ENCODE measurements around the gene TCP10L.

TCP10L gene

DNA sequence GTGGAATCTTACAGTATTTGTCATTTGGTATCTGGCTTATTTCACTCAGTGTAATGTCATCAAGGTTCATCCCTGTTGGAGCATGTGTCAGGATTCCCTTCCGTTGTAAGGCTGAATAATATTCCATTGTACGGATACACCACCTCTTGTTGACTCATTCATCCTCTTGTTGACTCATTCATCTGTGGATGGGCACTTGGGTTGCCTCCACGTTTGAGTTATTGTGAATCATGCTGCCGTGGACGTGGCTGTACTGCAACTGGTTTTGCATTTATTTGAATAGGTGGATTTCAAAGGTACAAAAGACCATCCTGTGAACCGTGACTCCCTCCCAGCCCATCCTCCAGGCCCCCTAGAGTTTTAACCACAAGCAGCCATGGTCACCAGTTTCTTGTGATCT is 11.9 kb upstream of the TCP10L start:
- H3K4me3 ChIP-seq (ENCODE audit: low read length) = no peak overlapping the region
- TF ChIP-seq, protein P1, sequence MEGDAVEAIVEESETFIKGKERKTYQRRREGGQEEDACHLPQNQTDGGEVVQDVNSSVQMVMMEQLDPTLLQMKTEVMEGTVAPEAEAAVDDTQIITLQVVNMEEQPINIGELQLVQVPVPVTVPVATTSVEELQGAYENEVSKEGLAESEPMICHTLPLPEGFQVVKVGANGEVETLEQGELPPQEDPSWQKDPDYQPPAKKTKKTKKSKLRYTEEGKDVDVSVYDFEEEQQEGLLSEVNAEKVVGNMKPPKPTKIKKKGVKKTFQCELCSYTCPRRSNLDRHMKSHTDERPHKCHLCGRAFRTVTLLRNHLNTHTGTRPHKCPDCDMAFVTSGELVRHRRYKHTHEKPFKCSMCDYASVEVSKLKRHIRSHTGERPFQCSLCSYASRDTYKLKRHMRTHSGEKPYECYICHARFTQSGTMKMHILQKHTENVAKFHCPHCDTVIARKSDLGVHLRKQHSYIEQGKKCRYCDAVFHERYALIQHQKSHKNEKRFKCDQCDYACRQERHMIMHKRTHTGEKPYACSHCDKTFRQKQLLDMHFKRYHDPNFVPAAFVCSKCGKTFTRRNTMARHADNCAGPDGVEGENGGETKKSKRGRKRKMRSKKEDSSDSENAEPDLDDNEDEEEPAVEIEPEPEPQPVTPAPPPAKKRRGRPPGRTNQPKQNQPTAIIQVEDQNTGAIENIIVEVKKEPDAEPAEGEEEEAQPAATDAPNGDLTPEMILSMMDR (conservative IDR thresholded peaks at IDR 0.05; ENCODE audit: low read length) = no peak
- peak; percentile 80 for DNase-seq (ENCODE audit: low read depth)

DNA sequence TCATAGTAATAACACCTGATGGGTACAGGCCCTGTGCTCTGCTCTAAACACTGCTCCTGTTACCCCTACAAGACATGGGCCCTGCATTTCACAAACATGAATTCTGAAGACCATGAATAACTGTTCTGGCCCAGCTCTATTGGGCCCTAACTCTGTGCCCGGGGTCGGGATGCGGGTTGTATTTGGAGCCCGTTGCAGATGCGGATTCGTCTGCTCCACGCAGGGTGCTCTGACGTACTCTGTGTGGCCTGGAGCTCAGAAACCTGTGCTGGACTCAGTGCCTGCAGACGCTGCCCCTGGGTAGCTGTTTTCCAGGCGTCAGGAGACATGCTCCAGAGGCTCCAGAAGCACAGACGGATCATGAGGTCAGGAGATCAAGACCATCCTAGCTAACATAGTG is 10.1 kb upstream of the TCP10L start:
- DNase-seq (ENCODE audit: low read depth) = no peak
- H3K4me3 ChIP-seq (ENCODE audit: low read length) = no peak overlapping the region
- TF ChIP-seq, protein P1 (conservative IDR thresholded peaks at IDR 0.05; ENCODE audit: low read length) = no peak

DNA sequence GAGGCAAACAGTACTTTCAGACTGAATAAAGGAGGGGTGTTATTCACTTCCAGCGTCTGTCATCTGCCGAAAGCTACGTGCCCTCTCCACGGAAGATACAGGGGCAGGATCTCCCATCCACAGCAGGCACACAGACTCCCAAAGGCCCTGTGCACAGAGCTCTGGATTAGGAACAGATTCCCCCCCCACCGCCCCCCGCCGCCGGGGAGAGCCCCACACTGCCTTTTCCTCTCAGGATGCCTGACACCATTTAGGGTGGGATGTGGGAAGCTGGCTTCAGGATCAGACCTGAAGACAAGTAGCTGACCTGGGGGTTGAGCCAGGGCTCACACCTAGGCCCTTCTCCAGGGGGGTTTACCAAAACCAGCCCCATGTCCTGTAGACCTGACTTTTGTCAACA is 8.4 kb upstream of the TCP10L start:
- DNase-seq (ENCODE audit: low read depth) = no peak
- H3K4me3 ChIP-seq (ENCODE audit: low read length) = no peak overlapping the region
- TF ChIP-seq, protein P1 (conservative IDR thresholded peaks at IDR 0.05; ENCODE audit: low read length) = no peak

DNA sequence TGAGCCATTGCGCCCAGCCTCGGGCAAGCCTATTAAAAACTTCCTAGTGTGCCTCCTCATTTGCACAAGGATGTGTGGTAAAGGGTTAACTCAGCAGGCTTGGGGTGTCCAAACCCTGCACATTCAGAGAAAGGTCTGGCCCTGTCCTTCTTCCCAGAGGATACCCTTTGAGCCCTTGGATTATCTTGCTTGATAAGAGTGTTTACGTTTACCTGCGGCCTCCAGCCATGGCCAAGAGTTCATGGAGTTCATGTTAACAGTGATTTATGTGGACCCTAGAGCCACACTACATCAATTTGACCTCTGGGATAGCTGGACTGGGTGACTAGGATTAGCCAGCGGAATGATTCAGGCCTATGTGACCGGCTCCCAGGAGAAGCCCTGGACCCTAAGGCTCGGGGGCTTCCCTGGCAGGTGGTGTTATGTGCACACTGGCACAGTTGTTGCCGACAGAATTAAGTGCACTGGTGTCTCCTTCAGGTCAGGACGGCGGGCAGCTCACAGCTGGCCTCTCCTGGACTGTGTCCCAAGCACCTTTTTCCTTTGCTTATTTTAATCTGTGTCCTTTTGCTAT is 7.7 kb upstream of the TCP10L start:
- DNase-seq (ENCODE audit: low read depth) = no peak
- no peak overlapping the region for H3K4me3 ChIP-seq (ENCODE audit: low read length)
- TF ChIP-seq, protein P1 (conservative IDR thresholded peaks at IDR 0.05; ENCODE audit: low read length) = no peak

DNA sequence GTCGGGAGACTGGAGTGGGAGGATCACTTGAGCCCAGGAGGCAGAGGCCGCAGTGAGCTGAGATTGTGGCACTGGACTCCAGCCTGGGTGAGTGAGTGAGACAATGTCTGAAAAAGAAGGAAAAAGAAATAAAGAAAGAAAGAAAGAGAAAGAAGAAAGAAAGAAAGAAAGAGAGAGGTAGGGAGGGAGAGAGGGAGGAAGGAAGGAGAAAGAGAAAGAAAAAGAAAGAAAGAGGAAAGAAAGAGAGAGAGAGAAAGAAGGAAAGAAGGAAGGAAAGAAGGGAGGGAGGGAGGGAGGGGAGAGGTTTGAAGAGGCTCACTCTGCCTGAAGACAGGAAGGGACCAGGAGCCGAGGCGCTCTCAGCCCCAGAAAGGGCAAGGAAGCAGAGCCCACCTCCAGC is 4.8 kb upstream of the TCP10L start:
- TF ChIP-seq, protein P1 (conservative IDR thresholded peaks at IDR 0.05; ENCODE audit: low read length) = no peak
- H3K4me3 ChIP-seq (ENCODE audit: low read length) = no peak overlapping the region
- DNase-seq (ENCODE audit: low read depth) = no peak

DNA sequence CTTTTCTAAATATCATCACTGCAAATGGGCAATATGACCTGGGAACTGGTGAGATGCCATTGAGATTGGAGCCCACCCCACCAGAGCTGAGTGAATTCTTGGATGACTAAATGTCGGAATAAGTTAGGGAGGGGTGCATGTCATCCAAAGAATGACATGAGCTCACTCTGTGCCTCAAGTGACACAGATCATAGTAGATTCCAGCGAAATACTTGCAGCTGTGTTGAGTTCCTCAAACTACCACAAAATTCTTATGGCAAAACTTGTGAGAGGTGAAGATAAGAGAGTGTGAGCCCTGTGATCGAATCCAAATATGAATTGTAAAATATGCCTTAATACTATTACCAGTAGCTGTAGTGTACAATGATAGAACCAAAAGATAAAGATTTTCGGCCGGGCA is 2.3 kb upstream of the TCP10L start:
- no peak overlapping the region for H3K4me3 ChIP-seq (ENCODE audit: low read length)
- TF ChIP-seq, protein P1 (conservative IDR thresholded peaks at IDR 0.05; ENCODE audit: low read length) = no peak
- DNase-seq (ENCODE audit: low read depth) = no peak

DNA sequence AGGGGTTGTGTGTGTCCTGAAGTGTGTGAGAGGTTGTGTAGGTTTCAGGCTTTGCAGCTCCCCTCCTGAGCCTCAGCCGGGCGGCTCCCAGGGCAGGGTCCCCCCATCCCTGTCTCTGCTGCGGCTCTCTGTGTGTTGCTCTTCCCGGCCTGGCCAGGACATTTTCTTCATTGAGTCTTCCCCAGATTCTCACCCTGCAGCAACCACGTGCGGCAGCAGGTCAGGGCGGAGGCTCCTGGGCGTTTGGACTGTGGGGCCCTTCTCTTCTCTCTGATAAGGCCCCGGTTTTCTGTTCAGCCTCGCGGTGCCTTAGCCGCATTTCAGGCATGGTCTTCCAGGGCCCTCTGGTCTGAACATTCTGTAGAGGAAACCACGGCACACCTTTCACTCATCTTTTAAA is 1.8 kb upstream of the TCP10L start:
- TF ChIP-seq, protein P1 (conservative IDR thresholded peaks at IDR 0.05; ENCODE audit: low read length) = no peak
- no peak overlapping the region for H3K4me3 ChIP-seq (ENCODE audit: low read length)
- DNase-seq (ENCODE audit: low read depth) = no peak
